Spleen (tissue), 7 donors: ENCODE measurements around the gene AQP12A.

ENCODE experiments used
- CTCF ChIP-seq, 11 experiments: fragments of 200-600 bp in 7 of 11; fragments of 450-650 bp in 4 of 11; sonication (generic) in 4 of 11; IDR thresholded peaks in 8 of 11; conservative IDR thresholded peaks in 3 of 11; 1 replicate in 7 of 11; 2 replicates in 4 of 11; pipeline versions ENCODE4 v1.4.0 to v1.8.0; 2016 to 2021; ENCODE audit warnings: antibody characterized with exemption in 11 of 11, inconsistent platforms in 4 of 11, mild to moderate bottlenecking in 1 of 11
- POLR2A ChIP-seq, 3 donors: fragments of 450-650 bp; IDR thresholded peaks; one replicate each; pipeline ENCODE4 v1.5.1; 2017; ENCODE audit warnings: antibody characterized with exemption in 3 of 3, mild to moderate bottlenecking in 1 of 3
- POLR2AphosphoS5 ChIP-seq, 3 donors: sonication (generic); formaldehyde crosslinking; IDR thresholded peaks; one replicate each; pipeline ENCODE4 v1.5.1; 2017; ENCODE audit warnings: antibody characterized with exemption in 3 of 3
- donor health status: DM: no; HTN: no; CAD: no; lungs with moderate emphysema.
- donor health status: DM: no; HTN: no; CAD: no.
- donor health status: DM: no; HTN: no; CAD: no.

GRCh38 chr2:240664622-240665021 is 27.0 kb upstream of the AQP12A start:
- no peak for TF ChIP-seq POLR2A (IDR thresholded peaks at IDR 0.05)
- TF ChIP-seq CTCF (IDR thresholded peaks at IDR 0.05 in 8 of 11, conservative IDR thresholded peaks at IDR 0.05 in 3 of 11): no peak
- no peak for TF ChIP-seq POLR2AphosphoS5 (IDR thresholded peaks at IDR 0.05)
